ENCODE results near the gene SYT1. TPM values are rescaled to one million over a fixed set of nuclear protein-coding genes. Genes with fewer than 3 reads are reported as not detected.

The SYT1 gene
- total and polyA plus RNA-seq, 10 donors: 0.56 to 7.3 (median 2.6) TPM

- Histone ChIP-seq H3K27ac (no peak overlapping the region), H3K27me3 (replicated peaks in 1 of 7) (no peaks in the 10 kb centered on the region), H3K36me3 (no peaks in the 10 kb centered on the region), H3K9me3 (no peaks in the 10 kb centered on the region), H3K4me1 (no peaks in the 10 kb centered on the region), H3K4me3 (no peak overlapping the region)
- intact Hi-C loops (cut with DNase I; ENCODE audit: low total_unique reads): no loop called here
- DNase-seq: no peak
- TF ChIP-seq POLR2A (IDR thresholded peaks at IDR 0.05) (no peak), POLR2AphosphoS5 (IDR thresholded peaks at IDR 0.05) (no peak), CTCF (IDR thresholded peaks at IDR 0.05 in 8 of 11, conservative IDR thresholded peaks at IDR 0.05 in 3 of 11) (no peak)
- WGBS, 5 donors: 69 to 84% (median 75%) methylated on average over 3 of the region's 3 CpGs
Measured at GRCh38 chr12:78959556-78959955, 95.0 kb downstream of the SYT1 start.

GRCh38 chr12:78961171-78961570 lies 96.6 kb downstream of the SYT1 start:
- no peaks in the 10 kb centered on the region for H3K36me3 ChIP-seq
- no peaks in the 10 kb centered on the region for H3K27me3 ChIP-seq (replicated peaks in 1 of 7)
- no peak for TF ChIP-seq POLR2A (IDR thresholded peaks at IDR 0.05)
- no peak for TF ChIP-seq CTCF (IDR thresholded peaks at IDR 0.05 in 8 of 11, conservative IDR thresholded peaks at IDR 0.05 in 3 of 11)
- TF ChIP-seq POLR2AphosphoS5 (IDR thresholded peaks at IDR 0.05): no peak
- intact Hi-C loops (cut with DNase I; ENCODE audit: low total_unique reads): no loop called here
- no peaks in the 10 kb centered on the region for H3K4me1 ChIP-seq
- H3K4me3 ChIP-seq: no peak overlapping the region
- no peak for DNase-seq
- no peaks in the 10 kb centered on the region for H3K9me3 ChIP-seq
- H3K27ac ChIP-seq: no peak overlapping the region
- 85 to 92% (median 89%) methylated on average over 2 of the region's 2 CpGs for WGBS, 5 donors

- no peaks in the 10 kb centered on the region for H3K4me1 ChIP-seq
- intact Hi-C loops (cut with DNase I; ENCODE audit: low total_unique reads): no loop called here
- 82 to 97% (median 91%) methylated on average over 1 of the region's 1 CpG for WGBS, 5 donors
- H3K9me3 ChIP-seq: no peaks in the 10 kb centered on the region
- H3K36me3 ChIP-seq: no peaks in the 10 kb centered on the region
- H3K27me3 ChIP-seq (replicated peaks in 1 of 7): no peaks in the 10 kb centered on the region
- no peak for DNase-seq
- no peak overlapping the region for H3K4me3 ChIP-seq
- H3K27ac ChIP-seq: no peak overlapping the region
- no peak for TF ChIP-seq CTCF (IDR thresholded peaks at IDR 0.05 in 8 of 11, conservative IDR thresholded peaks at IDR 0.05 in 3 of 11)
- TF ChIP-seq POLR2AphosphoS5 (IDR thresholded peaks at IDR 0.05): no peak
- no peak for TF ChIP-seq POLR2A (IDR thresholded peaks at IDR 0.05)
Measured at GRCh38 chr12:78963439-78964227, 99.1 kb downstream of the SYT1 start.

- Histone ChIP-seq H3K9me3 (no peaks in the 10 kb centered on the region), H3K27me3 (replicated peaks in 1 of 7) (no peaks in the 10 kb centered on the region), H3K27ac (no peak overlapping the region), H3K4me3 (no peak overlapping the region), H3K4me1 (no peaks in the 10 kb centered on the region), H3K36me3 (no peaks in the 10 kb centered on the region)
- intact Hi-C loops (cut with DNase I; ENCODE audit: low total_unique reads): no loop called here
- TF ChIP-seq CTCF (IDR thresholded peaks at IDR 0.05 in 8 of 11, conservative IDR thresholded peaks at IDR 0.05 in 3 of 11) (no peak), POLR2AphosphoS5 (IDR thresholded peaks at IDR 0.05) (no peak), POLR2A (IDR thresholded peaks at IDR 0.05) (no peak)
- no peak for DNase-seq
Measured at GRCh38 chr12:78964521-78964920, 99.9 kb downstream of the SYT1 start.
